ENCODE data around the gene PSMC5. TPM values are rescaled to one million over a fixed set of nuclear protein-coding genes. Genes with fewer than 3 reads are reported as not detected.
"Not testable (repeated sequence)": the region's sequence is repeated elsewhere in the genome, so short reads cannot be mapped to it uniquely, and the experiment has no call there.

The PSMC5 gene
- total RNA-seq, 4 donors from 2014 or later: 91.0 to 119 (median 103) TPM

DNA sequence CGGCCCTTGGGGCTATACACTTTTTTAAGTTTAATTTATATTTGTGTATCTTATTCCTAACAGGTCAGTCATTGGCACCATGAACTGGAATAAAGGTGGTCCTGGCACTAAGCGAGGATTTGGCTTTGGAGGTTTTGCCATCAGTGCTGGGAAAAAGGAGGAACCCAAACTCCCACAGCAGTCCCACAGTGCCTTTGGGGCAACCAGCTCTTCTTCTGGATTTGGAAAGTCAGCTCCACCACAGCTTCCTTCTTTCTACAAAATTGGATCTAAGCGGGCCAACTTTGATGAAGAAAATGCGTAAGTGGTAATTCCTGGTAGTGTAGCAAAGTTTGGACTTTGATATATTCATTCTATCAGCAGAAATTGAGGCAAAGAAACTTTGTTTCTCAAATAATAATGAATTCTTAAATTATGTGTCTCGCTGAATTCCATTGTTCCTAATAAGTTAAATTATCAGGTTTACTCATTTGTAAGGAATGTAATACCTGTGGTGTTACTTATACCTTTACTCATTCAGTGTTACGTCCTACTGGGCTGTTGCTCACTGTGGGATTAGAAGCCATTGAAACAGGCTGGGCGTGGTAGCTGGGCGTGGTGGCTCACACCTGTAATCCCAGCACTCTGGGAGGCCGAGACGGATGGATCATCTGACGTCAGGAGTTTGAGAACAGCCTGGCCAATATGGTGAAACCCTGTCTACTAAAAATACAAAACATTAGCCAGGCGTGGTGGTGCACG, 40.1 kb upstream of the PSMC5 start:
- DNase-seq (ENCODE audit: low spot score) (no peak), ATAC-seq (ENCODE audit: low FRiP score) (no peak)
- TF ChIP-seq, protein P1, sequence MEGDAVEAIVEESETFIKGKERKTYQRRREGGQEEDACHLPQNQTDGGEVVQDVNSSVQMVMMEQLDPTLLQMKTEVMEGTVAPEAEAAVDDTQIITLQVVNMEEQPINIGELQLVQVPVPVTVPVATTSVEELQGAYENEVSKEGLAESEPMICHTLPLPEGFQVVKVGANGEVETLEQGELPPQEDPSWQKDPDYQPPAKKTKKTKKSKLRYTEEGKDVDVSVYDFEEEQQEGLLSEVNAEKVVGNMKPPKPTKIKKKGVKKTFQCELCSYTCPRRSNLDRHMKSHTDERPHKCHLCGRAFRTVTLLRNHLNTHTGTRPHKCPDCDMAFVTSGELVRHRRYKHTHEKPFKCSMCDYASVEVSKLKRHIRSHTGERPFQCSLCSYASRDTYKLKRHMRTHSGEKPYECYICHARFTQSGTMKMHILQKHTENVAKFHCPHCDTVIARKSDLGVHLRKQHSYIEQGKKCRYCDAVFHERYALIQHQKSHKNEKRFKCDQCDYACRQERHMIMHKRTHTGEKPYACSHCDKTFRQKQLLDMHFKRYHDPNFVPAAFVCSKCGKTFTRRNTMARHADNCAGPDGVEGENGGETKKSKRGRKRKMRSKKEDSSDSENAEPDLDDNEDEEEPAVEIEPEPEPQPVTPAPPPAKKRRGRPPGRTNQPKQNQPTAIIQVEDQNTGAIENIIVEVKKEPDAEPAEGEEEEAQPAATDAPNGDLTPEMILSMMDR (IDR thresholded peaks at IDR 0.05): no peak

DNA sequence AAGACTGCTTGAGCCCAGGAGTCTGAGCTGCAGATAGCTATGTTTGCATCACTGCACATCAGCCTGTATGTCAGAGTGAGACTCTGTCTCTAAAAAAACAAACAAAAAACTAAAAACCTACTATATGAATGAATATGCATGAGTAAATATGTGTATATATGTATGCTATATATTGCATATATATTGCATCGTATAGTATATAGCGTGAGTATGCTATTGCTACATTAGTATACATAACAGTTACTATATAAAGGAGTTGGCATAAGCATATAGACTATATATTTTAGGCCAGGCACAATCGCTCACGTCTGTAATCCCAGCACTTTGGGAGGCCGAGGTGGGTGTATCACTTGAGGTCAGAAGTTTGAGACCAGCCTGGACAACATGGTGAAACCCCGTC, 37.2 kb upstream of the PSMC5 start:
- TF ChIP-seq, protein P1 (IDR thresholded peaks at IDR 0.05): no peak
- ATAC-seq (ENCODE audit: low FRiP score) (no peak), DNase-seq (ENCODE audit: low spot score) (no peak)

DNA sequence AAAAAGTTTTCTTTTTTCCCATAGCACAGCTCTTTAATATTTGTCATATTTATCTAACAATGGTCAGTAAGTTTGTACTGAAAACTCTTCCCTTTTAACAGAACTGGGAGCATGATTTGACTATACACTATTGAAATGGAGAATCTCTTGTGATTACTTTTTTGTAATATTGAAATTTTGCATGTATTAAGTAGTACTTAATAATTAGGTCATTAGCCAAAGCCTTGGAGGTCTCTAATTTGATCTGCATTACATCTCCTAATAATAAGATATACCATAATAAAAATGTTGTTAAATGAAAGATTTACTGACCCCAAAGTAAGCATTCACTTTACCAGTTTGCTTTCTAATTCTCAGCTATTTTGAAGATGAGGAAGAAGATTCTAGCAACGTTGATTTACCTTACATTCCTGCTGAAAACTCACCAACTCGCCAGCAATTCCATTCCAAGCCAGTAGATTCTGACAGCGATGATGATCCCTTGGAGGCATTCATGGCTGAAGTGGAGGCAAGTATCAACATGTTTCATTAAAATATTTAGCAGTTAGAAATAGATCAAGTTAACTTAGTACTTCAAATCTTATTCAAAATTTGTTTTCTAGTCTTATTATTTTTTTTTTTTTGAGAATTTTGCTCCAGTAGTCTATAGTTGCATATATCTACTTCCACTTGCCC, 35.0 kb upstream of the PSMC5 start:
- DNase-seq (ENCODE audit: low spot score) (no peak), ATAC-seq (ENCODE audit: low FRiP score) (no peak)
- TF ChIP-seq, protein P1 (IDR thresholded peaks at IDR 0.05): no peak

DNA sequence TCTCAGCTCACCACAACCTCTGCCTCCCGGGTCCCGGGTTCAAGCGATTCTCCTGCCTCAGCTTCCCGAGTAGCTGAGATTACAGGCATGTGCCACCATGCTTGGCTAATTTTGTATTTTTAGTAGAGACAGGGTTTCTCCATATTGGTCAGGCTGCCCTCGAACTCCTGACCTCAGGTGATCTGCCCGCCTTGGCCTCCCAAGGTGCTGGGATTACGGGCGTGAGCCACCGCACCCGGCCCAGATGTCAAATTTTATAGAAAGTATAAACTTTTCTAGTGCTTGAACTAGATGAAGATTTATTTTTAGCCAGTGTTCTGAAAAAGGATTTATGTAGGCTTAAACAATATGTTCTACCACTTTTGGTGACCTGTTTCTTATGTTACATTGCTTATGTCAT, 30.9 kb upstream of the PSMC5 start:
- DNase-seq (ENCODE audit: low spot score); ATAC-seq (ENCODE audit: low FRiP score): not testable (repeated sequence)

DNA sequence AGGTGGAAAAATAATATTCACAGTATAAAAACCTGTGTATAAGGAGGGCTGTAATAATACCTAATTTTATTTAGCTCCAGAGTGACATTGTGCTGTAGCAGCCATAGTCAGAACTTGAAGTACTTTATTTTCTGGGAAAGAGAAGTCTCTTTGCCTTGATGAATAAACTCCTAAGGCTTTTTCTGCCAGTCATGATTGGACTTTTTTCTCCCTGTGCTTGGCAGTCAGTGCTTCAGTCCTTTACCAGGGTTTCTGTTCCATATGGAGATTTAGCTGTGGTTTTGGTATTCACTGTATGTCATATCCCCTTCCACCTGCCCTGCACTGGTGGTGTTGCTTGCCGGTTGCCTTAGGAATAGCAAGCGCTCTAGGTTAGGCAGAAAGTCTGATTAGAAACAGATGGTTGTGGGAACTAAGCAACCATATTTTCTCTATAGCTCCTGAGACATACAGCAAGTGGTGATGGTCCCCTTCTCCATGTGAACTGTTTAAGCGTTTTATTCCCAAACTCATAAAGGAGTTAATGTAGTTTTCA, 28.6 kb upstream of the PSMC5 start:
- TF ChIP-seq, protein P1 (IDR thresholded peaks at IDR 0.05): no peak
- no peak for ATAC-seq (ENCODE audit: low FRiP score)
- no peak for DNase-seq (ENCODE audit: low spot score)

DNA sequence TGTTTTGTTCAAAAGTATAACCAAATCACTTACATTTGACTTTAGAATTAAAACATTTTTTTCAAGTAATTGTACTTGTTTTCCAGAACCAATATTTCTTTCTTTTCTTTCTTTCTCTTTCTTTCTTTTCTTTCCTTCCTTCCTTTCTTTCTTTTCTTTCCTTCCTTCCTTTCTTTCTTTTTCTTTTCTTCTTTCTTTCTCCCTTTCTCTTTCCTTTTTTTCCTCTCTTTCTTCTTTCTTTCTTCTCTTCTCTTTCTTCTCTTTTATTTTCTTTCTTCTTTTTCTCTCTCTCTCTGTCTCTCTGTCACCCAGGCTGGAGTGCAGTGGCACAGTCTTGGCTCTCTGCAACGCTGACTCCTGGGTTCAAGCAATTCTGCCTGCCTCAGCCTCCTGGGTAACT, 26.4 kb upstream of the PSMC5 start:
- no peak for ATAC-seq (ENCODE audit: low FRiP score)
- TF ChIP-seq, protein P1 (IDR thresholded peaks at IDR 0.05): no peak

DNA sequence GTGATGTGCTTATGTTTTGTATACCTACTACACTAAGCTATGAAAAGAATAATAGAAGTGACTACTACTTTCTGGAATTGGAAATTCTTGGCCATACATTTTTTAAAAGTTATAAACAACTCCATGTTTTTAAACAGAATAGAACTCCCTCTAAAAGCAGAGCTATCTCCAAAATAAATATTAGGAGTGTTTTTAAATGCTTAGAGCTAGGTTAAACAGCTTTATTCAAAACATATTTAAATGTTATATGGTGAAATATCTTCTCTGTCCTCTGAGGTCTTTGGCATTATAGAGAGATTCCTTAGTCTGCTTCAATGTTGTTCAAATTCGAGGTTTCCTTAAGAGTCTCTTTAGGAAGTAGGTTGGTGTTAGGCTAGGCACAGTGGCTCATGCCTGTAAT, 22.9 kb upstream of the PSMC5 start:
- DNase-seq (ENCODE audit: low spot score) (no peak), ATAC-seq (ENCODE audit: low FRiP score) (no peak)
- TF ChIP-seq, protein P1 (IDR thresholded peaks at IDR 0.05): no peak

More for the DNA sequence above, 26.4 kb upstream of the PSMC5 start:
- no peak for DNase-seq (ENCODE audit: low spot score)
